Activated CD4-positive, CD25-positive, alpha-beta regulatory T cell treated with anti-CD3 and anti-CD28 coated beads, Interleukin-2, amount 50 U/mL, for 16 hours (primary cell): ENCODE measurements around the gene HERC6.
"Not testable (repeated sequence)": the region's sequence is repeated elsewhere in the genome, so short reads cannot be mapped to it uniquely, and the experiment has no call there.

Source experiments
- DNase-seq: peaks from one replicate; pipeline ENCODE4 v3.0.0-alpha.2; 2020; ENCODE audit warnings: low read depth, low spot score

HERC6 gene

DNA sequence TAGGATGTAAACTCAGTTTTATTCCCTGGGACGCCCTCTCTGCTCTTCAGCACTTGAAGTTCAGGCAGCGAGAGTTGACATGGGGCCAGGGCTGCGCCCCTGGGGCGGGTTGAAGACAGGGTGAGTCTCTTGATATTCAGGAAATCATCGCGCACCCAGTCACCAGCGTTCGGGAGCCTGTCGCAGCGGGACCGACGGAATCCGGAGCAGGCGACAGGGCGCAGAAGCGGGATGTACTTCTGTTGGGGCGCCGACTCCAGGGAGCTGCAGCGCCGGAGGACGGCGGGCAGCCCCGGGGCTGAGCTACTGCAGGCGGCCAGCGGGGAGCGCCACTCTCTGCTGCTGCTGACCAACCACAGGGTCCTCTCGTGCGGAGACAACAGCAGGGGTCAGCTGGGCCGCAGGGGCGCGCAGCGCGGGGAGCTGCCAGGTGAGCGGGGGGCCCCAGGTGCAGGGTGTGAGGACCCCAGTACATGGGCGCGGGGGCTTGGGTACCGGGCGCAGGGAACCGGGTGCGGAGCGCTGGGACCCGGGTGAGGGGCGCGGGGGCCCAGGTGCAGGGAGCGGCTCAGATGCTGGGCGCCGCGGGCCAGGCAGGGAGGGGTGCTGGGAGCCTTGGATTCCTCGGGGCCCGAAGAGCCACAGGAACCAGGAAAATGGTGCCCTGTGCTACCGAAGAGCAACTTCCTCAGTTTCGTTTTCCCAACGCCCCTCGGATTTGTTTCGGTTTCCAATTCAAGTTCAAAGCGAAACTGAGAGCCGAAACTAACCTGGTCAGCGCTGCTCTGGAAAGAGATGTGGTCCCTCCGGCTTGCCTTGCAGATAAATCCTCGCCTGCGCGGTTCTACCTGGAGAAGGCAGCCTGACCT lies at the start of gene HERC6:
Gene HERC6 (plus strand): TSS at position 162 of the 869 bp plus-strand sequence. CDS start 70 bp downstream, at position 232.
- peak; percentile 50 for DNase-seq

DNA sequence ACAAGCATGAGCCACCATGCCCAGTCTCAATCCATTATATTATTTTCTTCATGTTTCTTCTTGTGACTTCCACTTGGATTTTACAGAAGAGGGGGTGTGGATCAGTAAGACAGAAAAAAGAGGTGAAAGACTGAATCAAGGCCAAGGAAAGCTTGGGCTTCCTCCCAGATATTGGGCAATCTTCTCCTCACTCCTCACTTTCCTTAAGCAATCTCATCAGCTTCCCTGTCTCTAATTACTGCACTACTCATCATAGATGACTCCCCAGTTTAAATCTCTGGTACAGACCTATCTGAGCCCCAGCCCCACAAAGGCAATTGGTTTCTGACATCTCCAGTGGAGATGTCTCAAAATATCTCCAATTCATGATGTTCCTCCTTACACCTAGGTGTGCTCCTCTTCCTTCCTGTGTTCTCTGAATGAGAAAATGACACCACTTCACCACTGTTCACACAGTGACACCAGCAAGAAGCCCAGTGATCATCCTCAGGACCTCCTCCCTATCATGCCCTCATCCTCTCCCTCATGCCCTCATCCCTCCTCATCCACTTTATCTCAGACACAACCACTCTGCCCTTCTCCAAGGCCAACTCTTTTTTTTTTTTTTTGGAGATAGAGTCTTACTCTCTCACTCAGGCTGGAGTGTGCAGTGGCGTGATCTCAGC lies 44.8 kb upstream of the HERC6 start:
- no peak for DNase-seq

DNA sequence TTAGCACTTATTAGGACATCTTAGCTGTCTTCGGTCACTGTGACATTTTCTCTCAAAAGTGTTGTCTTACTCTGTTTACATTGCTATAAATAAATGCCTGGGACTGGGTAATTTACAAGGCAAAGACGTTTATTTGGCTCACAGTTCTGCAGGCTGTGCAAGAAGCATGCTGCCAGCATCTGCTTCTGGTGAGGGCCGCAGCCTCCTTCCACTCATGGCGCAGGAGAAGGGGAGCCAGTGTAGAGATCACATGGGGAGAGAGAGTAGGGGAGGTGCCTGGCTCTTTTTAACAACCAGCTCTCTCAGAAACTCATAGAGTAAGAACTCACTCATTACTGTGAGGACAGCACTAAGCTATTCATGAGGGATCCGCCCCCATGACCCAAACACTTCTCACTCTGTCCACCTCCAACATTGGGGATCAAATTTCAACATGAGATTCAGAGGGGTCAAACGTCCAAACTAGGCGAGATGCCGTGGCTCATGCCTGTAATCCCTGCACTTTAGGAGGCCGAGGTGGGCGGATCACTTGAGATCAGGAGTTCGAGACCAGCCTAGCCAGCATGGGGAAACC lies 43.5 kb upstream of the HERC6 start:
- no peak for DNase-seq

DNA sequence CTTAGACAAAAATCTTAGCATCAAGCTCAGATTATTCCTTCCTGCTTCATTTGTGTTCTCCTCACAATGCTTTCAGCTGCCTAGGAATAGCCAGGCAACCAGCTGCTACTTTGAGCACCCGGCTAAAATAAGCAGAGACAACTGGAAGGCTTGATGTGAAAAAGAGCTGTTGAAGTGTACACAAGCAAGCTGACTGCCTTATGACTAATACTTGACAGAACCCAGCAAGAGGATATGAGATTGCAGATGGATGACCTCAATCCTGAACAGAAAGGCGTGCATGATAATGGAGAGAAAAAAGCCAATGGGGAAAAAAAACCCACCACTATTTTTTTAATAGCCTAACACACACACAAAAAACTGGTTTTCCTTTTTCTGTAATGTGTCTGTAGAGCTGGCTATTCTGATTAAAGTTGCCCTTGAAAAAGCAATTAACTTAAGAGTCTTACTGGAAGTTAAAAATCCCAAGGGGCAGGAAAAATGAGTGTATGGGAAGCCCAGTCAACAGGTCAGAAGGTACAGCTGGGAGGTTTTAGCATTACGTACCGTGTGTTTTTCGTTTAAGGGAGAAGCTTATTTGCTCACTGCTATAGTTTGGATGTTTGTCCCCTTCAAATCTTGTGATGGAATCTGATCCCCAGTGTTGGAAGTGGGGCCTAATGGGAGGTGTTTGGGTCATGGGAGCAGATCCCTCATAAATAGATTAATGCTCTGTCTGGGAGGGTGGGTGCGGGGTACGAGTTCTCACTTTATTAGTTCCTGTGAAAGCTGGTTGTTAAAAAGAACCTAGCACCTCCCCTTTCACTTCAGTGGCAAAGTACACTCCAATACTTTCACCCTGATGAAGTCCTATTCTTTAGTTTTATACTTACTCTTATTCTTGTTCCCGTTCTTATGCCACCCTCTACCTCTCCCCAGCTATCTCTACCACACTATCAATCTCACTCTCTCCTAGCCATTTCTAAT lies 37.1 kb upstream of the HERC6 start:
- DNase-seq = no peak

DNA sequence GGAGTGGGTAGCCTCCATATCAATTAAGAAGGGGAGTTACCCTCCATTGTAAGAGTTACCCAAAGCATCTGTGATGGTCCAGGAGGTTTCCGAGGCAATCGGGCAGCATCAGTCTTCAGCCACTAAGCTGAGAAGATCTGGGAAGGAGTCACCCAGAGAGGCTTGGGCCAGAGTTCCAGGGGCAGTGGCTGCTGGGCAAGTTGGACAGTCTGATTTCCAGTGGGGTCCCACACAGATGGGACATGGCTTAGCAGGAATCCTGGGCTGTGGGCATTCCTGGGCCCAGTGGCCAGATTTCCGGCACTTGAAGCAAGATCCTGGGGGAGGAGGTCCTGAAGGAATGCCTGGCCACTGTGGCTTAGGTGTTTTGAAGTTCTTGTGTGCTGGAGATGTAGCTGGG lies 31.8 kb upstream of the HERC6 start:
- not testable (repeated sequence) for DNase-seq

DNA sequence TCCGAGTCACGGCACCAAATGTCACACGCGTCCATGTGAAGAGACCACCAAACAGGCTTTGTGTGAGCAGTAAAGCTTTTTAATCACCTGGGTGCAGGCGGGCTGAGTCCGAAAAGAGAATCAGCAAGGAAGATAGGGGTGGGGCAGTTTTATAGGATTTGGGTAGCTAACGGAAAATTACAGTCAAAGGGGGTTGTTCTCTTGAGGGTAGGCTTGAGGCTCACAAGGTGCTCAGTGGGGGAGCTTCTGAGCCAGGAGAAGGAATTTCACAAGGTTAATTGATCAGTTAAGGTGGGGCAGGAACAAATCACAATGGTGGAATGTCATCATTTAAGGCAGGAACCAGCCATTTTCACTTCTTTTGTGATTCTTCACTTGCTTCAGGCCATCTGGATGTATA lies 29.9 kb upstream of the HERC6 start:
- DNase-seq = not testable (repeated sequence)

DNA sequence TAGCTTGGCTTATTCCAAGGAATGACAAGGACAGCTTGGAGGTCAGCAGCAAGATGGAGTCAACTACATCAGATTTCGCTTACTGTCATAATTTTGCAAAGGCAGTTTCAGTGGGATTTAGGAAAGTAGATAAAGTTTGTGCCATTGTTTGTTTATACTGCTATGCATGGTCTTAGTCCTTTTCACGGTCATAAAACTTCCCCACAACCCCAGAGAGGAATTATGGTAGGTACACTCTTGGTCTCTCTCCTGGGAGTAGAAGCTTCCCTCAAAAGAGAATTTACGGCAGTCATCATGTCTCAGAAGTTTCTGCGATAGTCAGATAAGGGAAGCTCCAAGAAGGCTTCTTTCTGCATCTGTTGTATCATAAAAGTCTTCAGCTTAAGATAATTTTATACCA lies 27.9 kb upstream of the HERC6 start:
- DNase-seq = no peak

DNA sequence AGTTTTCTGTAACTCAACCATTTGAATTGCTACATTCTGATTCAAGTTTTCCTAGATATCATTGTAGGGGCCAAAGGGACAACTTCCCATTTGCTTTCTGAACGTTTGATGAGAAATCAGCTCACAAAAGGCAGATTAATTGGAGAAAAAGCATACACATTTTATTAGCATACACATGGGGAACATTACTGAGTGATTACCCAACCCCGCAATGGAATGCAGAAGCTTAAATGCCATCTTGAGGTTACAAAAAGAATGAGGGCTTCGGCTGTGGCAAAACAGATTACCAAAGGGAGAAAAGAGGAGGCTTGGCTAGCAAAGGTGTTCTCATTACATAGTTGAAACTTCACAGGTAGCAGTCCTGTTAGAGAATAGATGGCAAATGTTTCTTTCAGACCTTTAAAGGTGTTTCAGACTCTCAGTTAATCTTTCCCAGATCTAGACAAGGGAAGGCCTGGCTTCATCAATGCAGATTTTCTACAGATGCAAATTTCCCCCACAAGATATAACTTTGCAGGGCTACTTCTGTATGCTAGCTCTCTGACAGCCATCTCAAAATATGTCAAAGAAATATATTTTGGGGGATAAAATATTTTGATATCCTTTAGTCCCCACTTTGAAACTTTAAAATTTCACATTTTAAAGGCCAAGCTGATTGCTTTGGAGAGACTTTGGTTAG lies 26.5 kb upstream of the HERC6 start:
- no peak for DNase-seq

DNA sequence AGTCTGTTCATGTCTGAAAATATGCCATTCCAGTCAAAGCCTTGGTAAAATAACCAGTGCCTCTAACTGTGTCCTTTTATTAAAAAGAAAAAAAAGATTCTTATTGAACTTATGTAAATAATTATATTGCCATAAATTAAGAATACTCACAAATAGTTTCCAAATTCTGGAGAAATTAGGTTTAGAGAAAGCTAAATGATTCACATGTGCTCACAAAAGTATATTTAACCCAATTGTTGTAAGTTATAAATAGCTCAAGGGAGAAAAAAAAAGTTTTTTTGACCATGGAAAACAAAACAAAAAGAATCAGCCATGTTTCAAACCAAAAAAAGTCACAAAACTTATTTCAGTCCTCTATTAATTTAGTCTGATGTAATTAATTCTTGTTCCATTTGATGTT lies 25.3 kb upstream of the HERC6 start:
- DNase-seq = no peak

DNA sequence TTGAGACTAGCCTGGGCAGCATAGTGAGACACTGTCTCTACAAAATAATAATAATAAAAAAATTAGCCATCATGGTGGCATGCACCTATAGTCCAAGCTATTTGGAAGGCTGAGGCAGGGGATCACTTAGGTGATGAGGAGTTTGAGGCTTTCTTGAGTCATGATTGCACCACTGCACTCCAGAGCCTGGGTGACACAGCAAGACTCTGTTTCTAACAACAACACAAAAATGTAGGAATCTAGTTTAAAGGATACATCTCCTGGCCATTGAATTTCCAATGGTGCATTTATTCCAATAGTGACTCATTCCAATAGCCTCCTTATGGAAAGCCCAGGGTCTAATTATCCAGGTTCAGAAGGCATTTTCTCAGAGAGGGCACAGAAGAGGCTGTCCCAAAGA lies 21.9 kb upstream of the HERC6 start:
- DNase-seq = no peak

DNA sequence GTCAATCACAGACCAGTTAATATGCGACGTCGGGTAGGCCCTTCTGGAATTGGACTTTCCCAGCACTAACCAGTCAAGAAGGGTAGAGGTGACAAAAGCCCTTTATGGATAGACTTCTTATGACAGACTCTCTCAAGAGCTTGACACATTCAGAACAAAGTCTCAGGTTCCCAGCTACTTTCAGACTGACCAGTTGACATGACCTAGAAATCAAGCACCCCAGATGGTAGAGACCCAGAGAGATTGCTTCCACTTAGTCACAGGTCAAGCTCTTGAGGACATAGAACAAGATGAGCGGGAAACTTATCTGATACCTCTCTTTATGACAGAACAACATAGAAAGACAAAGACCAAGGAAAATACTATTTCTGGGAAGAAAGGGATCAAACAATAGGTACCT lies 21.4 kb upstream of the HERC6 start:
- DNase-seq = no peak

DNA sequence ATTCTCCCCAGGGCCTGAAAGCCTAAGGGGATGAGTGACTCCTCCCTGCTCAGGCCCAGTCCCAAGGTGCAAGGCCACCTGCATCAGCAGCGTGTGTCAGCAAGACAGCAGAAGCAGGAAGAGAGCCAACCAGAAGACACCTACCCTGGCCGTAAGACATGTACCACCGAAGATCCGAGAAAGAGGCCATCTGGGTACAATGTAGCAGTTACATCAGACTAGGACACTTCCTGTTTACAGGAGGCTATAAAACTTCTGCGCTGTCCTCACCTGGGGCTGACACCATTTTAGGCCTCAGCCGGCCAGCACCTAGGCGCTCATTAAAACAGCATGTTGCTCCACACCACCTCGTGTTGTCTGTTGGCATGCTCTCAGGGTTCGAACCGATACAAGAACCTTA lies 19.1 kb upstream of the HERC6 start:
- no peak for DNase-seq

DNA sequence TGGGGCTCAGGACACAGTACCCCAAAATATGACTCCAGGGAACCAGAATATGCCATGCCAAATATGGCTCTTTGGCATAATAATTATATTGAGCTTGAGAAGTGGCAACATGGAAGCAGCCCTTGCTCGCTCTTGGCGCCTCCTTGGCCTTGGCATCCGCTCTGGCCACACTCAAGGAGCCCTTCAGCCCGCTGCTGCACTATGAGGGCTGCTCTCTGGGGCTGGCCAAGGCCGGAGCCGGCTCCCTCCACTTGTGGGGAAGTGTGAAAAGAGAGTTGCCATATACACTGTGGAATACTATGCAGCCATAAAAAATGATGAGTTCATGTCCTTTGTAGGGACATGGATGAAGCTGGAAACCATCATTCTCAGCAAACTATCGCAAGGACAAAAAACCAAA lies 18.4 kb upstream of the HERC6 start:
- no peak for DNase-seq

DNA sequence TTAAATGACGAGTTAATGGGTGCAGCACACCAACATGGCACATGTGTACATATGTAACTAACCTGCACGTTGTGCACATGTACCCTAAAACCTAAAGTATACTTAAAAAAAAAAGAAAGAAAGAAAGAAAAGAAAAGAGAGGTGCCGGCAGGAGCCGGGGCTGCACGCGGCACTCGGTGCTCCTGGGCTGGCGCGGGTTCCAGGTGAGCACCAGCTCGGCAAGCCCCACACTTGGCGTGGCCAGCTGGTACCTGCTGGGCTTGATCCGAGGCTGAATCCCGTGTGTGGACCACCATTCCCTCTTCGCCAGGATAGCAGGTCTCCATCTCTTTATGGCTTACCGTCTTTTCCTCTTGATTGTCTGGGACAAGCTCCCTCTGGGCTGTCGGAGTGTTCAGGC lies 17.9 kb upstream of the HERC6 start:
- no peak for DNase-seq

DNA sequence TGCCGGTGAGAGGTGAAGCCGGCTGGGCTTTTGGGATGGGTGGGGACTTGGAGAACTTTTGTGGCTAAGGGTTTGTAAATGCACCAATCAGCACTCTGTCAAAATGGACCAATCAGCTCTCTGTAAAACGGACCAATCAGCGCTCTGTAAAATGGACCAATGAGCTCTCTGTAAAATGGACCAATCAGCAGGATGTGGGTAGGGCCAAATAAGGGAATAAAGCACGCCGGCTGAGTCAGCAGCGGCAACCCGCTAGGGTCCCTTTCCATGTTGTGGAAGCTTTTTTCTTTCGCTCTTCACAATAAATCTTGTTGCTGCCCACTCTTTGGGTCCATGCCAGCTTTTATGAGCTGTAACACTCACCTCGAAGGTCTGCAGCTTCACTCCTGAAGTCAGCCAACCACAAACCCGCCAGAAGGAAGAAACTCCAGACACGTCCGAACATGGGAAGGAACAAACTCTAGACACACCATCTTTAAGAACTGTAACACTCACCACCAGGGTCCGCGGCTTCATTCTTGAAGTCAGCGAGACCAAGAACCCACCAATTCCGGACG lies 17.4 kb upstream of the HERC6 start:
- DNase-seq = not testable (repeated sequence)

DNA sequence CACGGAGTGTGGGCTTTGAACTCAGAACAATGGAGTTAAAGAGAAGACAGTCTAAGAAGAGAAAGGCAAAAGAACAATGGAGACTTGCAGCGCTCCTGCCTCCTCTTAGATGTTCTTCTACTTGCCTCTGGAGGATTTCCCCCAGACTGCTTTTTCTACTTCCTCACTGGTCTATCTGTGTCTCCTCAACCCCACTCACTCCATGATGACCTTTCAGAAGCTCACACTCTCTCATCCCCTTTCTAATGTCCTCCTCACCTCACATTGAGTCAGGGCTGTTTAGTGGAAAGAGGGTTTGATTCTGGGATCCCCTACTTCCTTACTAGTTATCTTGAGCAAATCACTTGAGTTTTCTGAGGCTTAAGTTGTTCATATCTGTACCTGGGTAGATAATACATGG lies 12.2 kb upstream of the HERC6 start:
- no peak for DNase-seq

DNA sequence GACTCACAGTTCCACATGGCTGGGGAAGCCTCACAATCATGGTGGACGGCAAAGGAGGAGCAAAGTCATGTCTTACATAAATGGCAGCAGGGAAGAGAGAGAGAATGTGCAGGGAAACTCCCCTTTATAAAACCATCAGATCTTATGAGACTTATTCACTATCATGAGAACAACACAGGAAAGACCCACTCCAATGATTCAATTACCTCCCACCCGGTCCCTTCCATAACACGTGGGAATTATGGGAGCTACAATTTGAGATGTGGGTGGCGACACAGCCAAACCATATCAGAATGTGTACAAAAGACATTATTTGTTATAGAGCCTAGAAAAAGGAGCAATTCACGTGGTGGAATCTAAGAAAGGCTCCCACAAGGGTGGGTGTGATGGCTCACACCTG lies 10.8 kb upstream of the HERC6 start:
- no peak for DNase-seq

DNA sequence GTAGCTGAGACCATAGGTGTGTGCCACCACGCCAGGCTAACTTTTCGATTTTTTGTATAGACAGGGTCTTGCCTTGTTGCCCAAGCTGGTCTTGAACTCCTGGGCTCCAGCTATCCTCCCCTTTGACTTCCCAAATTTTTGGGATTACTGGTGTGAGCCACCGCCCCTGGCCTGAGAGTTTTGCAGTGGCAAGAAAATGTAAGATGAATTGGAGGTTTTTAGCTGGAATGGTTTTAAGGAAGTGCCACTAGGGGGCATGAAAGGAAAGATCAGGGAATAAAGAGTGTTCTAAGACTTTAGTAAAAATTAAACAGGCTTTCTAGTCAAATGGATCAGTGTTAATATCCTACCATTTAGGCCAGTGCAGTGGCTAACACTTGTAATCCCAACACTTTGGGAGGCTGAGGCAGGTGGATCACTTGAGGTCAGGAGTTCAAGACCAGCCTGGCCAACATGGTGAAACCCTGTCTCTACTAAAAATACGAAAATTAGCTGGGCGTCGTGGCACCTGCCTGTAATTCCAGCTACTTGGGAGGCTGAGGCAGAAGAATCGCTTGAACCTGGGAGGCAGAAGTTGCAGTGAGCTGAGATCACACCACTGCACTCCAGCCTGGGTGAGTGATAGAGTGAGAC lies 9.4 kb upstream of the HERC6 start:
- DNase-seq = not testable (repeated sequence)

DNA sequence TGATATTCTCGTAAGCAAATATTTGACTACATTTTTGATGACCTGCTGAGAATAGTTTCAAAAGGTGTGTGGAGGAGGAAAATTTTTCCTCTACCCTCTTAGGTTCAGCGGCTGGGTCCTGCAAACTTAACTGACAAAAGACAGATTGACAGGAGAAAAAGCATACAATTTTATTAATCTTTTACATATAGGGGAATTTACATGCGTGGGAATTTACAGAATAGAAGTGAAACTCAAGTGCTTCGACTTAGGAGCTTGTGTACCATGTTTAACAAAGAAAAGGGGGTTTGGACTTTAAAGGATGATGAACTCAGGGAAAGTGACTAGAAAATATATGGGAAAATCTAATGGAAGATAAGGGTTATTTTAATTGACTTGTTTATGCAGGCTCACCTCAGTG lies 2.5 kb downstream of the HERC6 start:
- DNase-seq = no peak

DNA sequence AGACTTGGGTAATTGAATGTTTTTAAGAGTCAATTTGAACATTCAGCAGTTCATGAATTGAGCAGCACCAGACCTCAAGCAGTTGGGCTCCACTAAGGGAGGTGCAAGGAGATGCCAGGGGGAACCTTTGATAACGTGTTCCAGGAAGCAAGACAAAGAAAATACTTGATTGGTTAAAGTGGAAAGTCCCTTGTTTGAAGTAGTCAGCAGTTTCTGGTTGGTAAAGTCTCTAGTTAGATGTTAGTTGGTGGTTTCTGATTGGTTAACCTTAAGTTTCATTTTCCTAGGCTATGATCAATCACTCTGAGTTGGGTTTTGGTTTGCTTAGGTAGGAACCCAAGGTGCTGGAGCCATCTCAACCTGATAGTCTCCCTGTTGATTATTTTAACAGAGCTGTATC lies 4.0 kb downstream of the HERC6 start:
- peak; percentile 28 for DNase-seq
